HG03097 (cell line): ENCODE results near the gene MEIKIN.
"Not testable (repeated sequence)": the region's sequence is repeated elsewhere in the genome, so short reads cannot be mapped to it uniquely, and the experiment has no call there.

Source experiments
- ATAC-seq: cut with Tn5 transposase; IDR thresholded peaks from one replicate; pipeline ENCODE4 v1.9.1; 2021; ENCODE audit not compliant: unreplicated experiment, low FRiP score

MEIKIN gene

GRCh38 chr5:131914472-131914871 lies 31.0 kb downstream of the MEIKIN start:
- ATAC-seq, result no peak

DNA sequence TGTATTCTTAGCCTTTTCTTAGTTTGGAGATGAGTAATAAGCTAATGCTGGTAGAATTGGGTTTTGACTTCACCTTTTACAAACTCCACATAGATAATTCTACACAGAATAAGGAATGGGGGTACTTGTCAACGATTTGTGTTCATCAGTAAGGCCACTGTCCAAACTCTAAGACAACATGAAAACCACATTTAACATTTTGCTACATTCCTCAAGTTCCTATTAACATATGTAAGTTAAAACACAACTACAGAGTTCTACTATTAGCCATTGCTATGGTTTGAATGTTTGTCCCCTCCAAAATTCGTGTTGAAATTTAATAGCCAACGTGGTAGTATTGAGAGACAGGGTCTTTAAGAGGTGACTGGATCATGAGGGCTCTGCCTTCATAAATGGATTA lies 31.9 kb downstream of the MEIKIN start:
- no peak for ATAC-seq

- ATAC-seq, result no peak
Measured at GRCh38 chr5:131906668-131907067, 38.8 kb downstream of the MEIKIN start.

DNA sequence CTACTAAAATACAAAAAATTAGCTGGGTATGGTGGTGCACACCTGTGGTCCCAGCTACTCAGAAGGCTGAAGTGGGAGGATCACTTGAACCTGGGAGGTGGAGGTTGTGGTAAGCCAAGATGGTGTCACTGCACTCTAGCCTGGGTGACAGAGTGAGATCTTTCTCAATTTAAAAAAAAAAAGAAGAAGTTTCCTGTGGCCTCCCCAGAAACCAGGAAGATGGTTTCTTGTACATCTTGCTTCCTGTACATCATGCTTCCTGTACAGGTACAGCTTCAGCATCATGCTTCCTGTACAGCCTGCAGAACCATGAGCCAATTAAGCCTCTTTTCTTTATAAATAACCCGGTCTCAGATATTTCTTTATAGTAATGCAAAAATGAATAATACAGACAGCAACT lies 43.2 kb downstream of the MEIKIN start:
- ATAC-seq, result not testable (repeated sequence)

GRCh38 chr5:131899686-131900085 lies 45.8 kb downstream of the MEIKIN start:
- ATAC-seq, result no peak

GRCh38 chr5:131883984-131884383 lies 61.5 kb downstream of the MEIKIN start:
- no peak for ATAC-seq

- no peak for ATAC-seq
Measured at GRCh38 chr5:131879705-131880104, 65.8 kb downstream of the MEIKIN start.

- no peak for ATAC-seq
Measured at GRCh38 chr5:131877873-131878272, 67.6 kb downstream of the MEIKIN start.

DNA sequence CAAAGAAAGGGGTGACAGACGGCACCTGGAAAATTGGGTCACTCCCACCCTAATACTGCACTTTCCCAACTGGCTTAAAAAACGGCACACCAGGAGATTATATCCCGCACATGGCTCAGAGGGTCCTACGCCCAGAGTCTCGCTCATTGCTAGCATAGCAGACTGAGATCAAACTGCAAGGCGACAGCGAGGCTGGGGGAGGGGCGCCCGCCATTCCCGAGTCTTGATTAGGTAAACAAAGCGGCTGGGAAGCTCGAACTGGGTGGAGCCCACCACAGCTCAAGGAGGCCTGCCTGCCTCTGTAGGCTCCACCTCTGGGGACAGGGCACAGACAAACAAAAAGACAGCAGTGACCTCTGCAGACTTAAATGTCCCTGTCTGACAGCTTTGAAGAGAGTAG lies 74.2 kb downstream of the MEIKIN start:
- ATAC-seq, result not testable (repeated sequence)

DNA sequence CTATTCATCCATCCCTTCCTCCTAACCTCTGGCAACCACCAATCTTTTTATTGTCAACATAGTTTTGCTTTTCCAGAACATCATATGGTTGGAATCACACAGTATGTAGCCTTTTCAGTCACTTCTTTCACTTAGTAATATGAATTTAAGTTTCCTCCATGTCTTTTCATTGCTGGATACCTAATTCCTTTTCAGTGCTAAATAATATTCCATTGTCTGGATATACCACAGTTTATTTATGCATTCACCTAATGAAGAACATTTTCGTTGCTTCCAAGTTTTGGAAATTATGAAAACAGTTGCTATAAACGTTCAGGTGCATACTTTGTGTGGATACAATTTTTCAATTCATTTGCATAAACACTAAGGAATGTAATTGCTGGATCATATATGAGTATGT lies 77.9 kb downstream of the MEIKIN start:
- no peak for ATAC-seq

DNA sequence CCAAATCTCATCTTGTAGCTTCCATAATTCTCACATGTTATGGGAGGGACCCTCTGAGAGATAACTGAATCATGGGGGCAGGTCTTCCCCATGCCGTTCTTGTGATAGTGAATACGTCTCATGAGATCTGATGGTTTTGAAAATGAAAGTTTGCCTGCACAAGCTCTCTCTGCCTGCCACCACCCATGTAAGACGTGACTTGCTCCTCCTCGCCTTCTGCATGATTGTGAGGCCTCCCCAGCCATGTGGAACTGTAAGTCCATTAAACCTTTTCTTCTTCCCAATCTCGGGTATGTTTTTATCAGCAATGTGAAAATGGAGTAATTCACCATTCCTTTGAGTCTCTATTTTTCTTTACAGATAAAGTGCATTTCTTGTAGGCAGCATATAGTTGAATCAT lies 81.8 kb downstream of the MEIKIN start:
- ATAC-seq, result no peak

- ATAC-seq, result no peak
Measured at GRCh38 chr5:131857388-131857787, 88.1 kb downstream of the MEIKIN start.

GRCh38 chr5:131855452-131855851 lies 90.0 kb downstream of the MEIKIN start:
- no peak for ATAC-seq

- ATAC-seq, result peak; percentile 87
Measured at GRCh38 chr5:131854134-131854533, 91.3 kb downstream of the MEIKIN start.

DNA sequence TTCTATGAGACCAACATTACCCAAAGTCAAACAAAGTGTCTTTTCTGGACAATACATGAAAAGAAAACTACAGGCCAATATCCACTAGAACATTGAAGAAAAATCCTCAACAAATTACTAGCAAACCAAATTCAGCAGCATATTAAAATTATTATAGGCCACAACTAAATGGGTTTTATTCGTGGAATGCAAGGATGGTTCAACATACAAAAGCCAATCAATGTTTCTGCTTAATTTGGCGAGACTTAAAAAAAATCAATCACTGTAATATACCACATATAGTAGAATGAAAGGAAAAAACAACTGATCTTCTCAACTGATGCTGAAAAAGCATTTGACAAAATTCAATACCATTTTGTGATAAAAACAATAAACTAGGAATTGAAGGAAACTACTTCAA lies 96.8 kb downstream of the MEIKIN start:
- no peak for ATAC-seq

- ATAC-seq, result no peak
Measured at GRCh38 chr5:131846536-131846935, 98.9 kb downstream of the MEIKIN start.

- ATAC-seq, result no peak
Measured at GRCh38 chr5:131845828-131846227, 99.6 kb downstream of the MEIKIN start.

DNA sequence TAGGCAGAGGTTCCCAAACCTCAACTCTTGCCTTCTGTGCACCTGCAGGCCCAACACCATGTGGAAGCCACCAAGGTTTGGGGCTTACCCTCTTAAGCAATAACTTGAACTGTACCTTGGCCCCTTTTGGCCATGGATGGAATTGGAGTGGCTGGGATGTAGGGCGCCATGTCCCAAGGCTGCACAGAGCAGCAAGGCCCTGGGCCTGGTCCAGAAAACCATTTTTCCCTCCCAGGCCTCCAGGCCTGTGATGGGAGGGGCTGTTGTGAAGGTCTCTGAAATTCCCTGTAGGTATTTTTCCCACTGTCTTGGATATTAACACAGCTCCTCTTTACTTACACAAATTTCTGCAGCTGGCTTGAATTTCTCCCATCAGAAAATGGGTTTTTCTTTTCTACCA lies 102.5 kb downstream of the MEIKIN start:
- ATAC-seq, result not testable (repeated sequence)

GRCh38 chr5:131832702-131833101 lies 112.8 kb downstream of the MEIKIN start:
- not testable (repeated sequence) for ATAC-seq

- ATAC-seq, result no peak
Measured at GRCh38 chr5:131825404-131826013, 120.0 kb downstream of the MEIKIN start.

DNA sequence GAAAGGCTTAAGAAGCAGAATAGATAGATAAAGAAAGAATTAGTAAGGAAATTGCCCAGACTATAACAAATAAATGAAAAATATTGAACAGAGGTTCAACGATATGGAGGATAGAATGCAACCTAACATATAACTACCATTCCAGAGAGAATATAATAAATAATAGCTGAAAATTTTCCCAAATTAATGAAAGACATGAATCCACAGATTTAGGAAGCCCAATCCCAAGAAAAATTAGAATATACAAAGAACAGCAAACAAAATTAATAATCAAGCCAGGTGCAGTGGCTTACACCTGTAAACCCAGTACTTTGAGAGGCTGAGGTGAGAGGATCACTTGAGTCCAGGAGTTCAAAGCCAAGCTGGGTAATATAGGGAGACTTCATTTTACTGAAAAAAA lies 120.8 kb downstream of the MEIKIN start:
- ATAC-seq, result no peak

- ATAC-seq, result no peak
Measured at GRCh38 chr5:131821221-131821620, 124.2 kb downstream of the MEIKIN start.
